H9 (cell line): ENCODE measurements around the gene TSPAN18. TPM values are rescaled to one million over a fixed set of nuclear protein-coding genes. Genes with fewer than 3 reads are reported as not detected.

Experiments used
- DNase-seq: peaks from one replicate; pipeline ENCODE4 v3.0.0-alpha.2; 2017
- H2AFZ ChIP-seq: one replicate; pipeline ENCODE4 v1.6.1; 2013; ENCODE audit warnings: mild to moderate bottlenecking, low read length, control low read depth, moderate library complexity
- H2AK5ac ChIP-seq: 2 replicates; pipeline ENCODE4 v1.6.1; 2013; ENCODE audit warnings: low read length, control low read depth, mixed read lengths; ENCODE audit not compliant: insufficient read length
- H2BK120ac ChIP-seq: one replicate; pipeline ENCODE4 v1.6.1; 2013; ENCODE audit warnings: low read depth, mild to moderate bottlenecking, low read length, control low read depth, inconsistent platforms; ENCODE audit not compliant: poor library complexity, severe bottlenecking
- H2BK12ac ChIP-seq: 2 replicates; pipeline ENCODE4 v1.6.1; 2013; ENCODE audit warnings: low read length, control low read depth, mixed read lengths, low read depth; ENCODE audit not compliant: insufficient read length
- H2BK15ac ChIP-seq: 2 replicates; pipeline ENCODE4 v1.6.1; 2013; ENCODE audit warnings: low read depth, low read length, control low read depth
- H2BK20ac ChIP-seq: one replicate; pipeline ENCODE4 v1.6.1; 2013; ENCODE audit warnings: low read depth, mild to moderate bottlenecking, low read length, control low read depth, inconsistent platforms; ENCODE audit not compliant: poor library complexity, severe bottlenecking
- H2BK5ac ChIP-seq: 2 replicates; pipeline ENCODE4 v1.6.1; 2013; ENCODE audit warnings: low read length, control low read depth, mixed read lengths; ENCODE audit not compliant: insufficient read length
- H3K14ac ChIP-seq: 2 replicates; pipeline ENCODE4 v1.6.1; 2013; ENCODE audit warnings: low read length, control low read depth; ENCODE audit not compliant: insufficient read depth
- H3K18ac ChIP-seq: 2 replicates; pipeline ENCODE4 v1.6.1; 2013; ENCODE audit warnings: low read depth, mild to moderate bottlenecking, mixed read lengths, low read length, control low read depth; ENCODE audit not compliant: insufficient read length
- H3K23ac ChIP-seq: 2 replicates; pipeline ENCODE4 v1.6.1; 2013; ENCODE audit warnings: low read length, control low read depth, mixed read lengths, low read depth; ENCODE audit not compliant: insufficient read length
- H3K23me2 ChIP-seq: 2 replicates; pipeline ENCODE4 v1.6.1; 2013; ENCODE audit warnings: low read depth, mild to moderate bottlenecking, mixed read lengths, low read length, control low read depth; ENCODE audit not compliant: insufficient read length, poor library complexity, severe bottlenecking
- H3K27ac ChIP-seq: 2 replicates; pipeline ENCODE4 v1.5.1; 2013; ENCODE audit warnings: low read length, control low read depth, mixed read lengths, low read depth; ENCODE audit not compliant: insufficient read length
- H3K27me3 ChIP-seq: 2 replicates; pipeline ENCODE4 v1.6.1; 2013; ENCODE audit warnings: low read length, control low read depth, inconsistent platforms; ENCODE audit not compliant: insufficient read depth
- H3K4ac ChIP-seq: 2 replicates; pipeline ENCODE4 v1.6.1; 2013; ENCODE audit warnings: low read depth, mild to moderate bottlenecking, control low read depth, inconsistent platforms, low read length, moderate library complexity
- H3K4me1 ChIP-seq: 2 replicates; pipeline ENCODE4 v1.6.1; 2013; ENCODE audit warnings: low read length, control low read depth, inconsistent platforms; ENCODE audit not compliant: insufficient read depth
- H3K4me2 ChIP-seq: 2 replicates; pipeline ENCODE4 v1.6.1; 2013; ENCODE audit warnings: low read length, control low read depth, mixed read lengths; ENCODE audit not compliant: insufficient read length, insufficient read depth
- H3K56ac ChIP-seq: 2 replicates; pipeline ENCODE4 v1.6.1; 2013; ENCODE audit warnings: low read depth, mild to moderate bottlenecking, mixed read lengths, low read length, control low read depth; ENCODE audit not compliant: insufficient read length
- H3K79me1 ChIP-seq: 2 replicates; pipeline ENCODE4 v1.6.1; 2013; ENCODE audit warnings: low read depth, mild to moderate bottlenecking, moderate library complexity, low read length, control low read depth, inconsistent platforms; ENCODE audit not compliant: insufficient read depth, poor library complexity, severe bottlenecking
- H3K79me2 ChIP-seq: 2 replicates; pipeline ENCODE4 v1.6.1; 2013; ENCODE audit warnings: low read length, control low read depth, inconsistent platforms; ENCODE audit not compliant: insufficient read depth
- H3K9ac ChIP-seq: 2 replicates; pipeline ENCODE4 v1.6.1; 2013; ENCODE audit warnings: low read length, control low read depth, mixed read lengths; ENCODE audit not compliant: insufficient read length; ENCODE audit errors: extremely low read depth
- H3K9me3 ChIP-seq: one replicate; pipeline ENCODE4 v1.6.1; 2013; ENCODE audit warnings: low read depth, low read length, inconsistent platforms; ENCODE audit not compliant: control insufficient read depth
- H3T11ph ChIP-seq: one replicate; pipeline ENCODE4 v1.6.1; 2013; ENCODE audit warnings: mild to moderate bottlenecking, low read length, control low read depth, inconsistent platforms
- H4K20me1 ChIP-seq: one replicate; pipeline ENCODE4 v1.6.1; 2013; ENCODE audit not compliant: control insufficient read depth, insufficient read length, insufficient read depth
- H4K5ac ChIP-seq: 2 replicates; pipeline ENCODE4 v1.6.1; 2013; ENCODE audit warnings: low read depth, mild to moderate bottlenecking, mixed read lengths, low read length, control low read depth; ENCODE audit not compliant: insufficient read length
- H4K8ac ChIP-seq: replicated peaks from 2 replicates; pipeline ENCODE4 v1.6.1; 2013; ENCODE audit warnings: low read length, control low read depth, mixed read lengths, low read depth; ENCODE audit not compliant: insufficient read length
- H4K91ac ChIP-seq: 2 replicates; pipeline ENCODE4 v1.6.1; 2013; ENCODE audit warnings: low read depth, mild to moderate bottlenecking, moderate library complexity, mixed read lengths, low read length, control low read depth; ENCODE audit not compliant: insufficient read length
- H3K27ac Mint-ChIP-seq, 3 experiments: 2 replicates in 2 of 3; 3 replicates in 1 of 3; pipeline ENCODE4 v1.8.0; 2020 to 2021; ENCODE audit warnings: mixed read lengths in 3 of 3, mild to moderate bottlenecking in 1 of 3, moderate library complexity in 1 of 3
- H3K27me3 Mint-ChIP-seq: 2 replicates; pipeline ENCODE4 v1.8.0; 2021; ENCODE audit warnings: low read depth, mild to moderate bottlenecking, moderate library complexity, mixed read lengths
- H3K36me3 Mint-ChIP-seq, 3 experiments: 2 replicates in 2 of 3; 3 replicates in 1 of 3; pipeline ENCODE4 v1.8.0; 2020 to 2021; ENCODE audit warnings: low read depth in 3 of 3, mixed read lengths in 3 of 3; ENCODE audit not compliant: insufficient read depth in 1 of 3
- H3K4me1 Mint-ChIP-seq, 2 experiments: 2 replicates each; pipeline ENCODE4 v1.8.0; 2020; ENCODE audit warnings: mixed read lengths in 2 of 2
- H3K4me3 Mint-ChIP-seq, 2 experiments: 2 replicates in 1 of 2; 3 replicates in 1 of 2; pipeline ENCODE4 v1.8.0; 2020 to 2021; ENCODE audit warnings: mild to moderate bottlenecking in 2 of 2, mixed read lengths in 2 of 2, moderate library complexity in 1 of 2
- H3K9me3 Mint-ChIP-seq, 2 experiments: 2 replicates in 1 of 2; 3 replicates in 1 of 2; pipeline ENCODE4 v1.8.0; 2020; ENCODE audit warnings: mild to moderate bottlenecking in 2 of 2, mixed read lengths in 2 of 2, moderate library complexity in 1 of 2
- CTCF ChIP-seq: fragments of 200-600 bp; sonication (generic); conservative IDR thresholded peaks from 3 replicates; pipeline ENCODE4 v1.8.0; 2021; ENCODE audit warnings: antibody characterized with exemption, mild to moderate bottlenecking
- whole genome bisulfite sequencing: extraction: QIAGEN DNeasy Blood & Tissue Kit; methylation state at CpG from one replicate; pipeline ENCODE4 v1.1.7; 2013; ENCODE audit warnings: missing lambda C conversion rate, low lambda C conversion rate, mixed read lengths; ENCODE audit not compliant: insufficient read length; ENCODE audit errors: extremely low coverage; 5-methylcytosine and 5-hydroxymethylcytosine counted together
- total RNA-seq: library from RNA; stranded (reverse); gene quantifications from 2 replicates; pipeline ENCODE4 v1.2.1, GENCODE V29; 2021

TSPAN18 gene
- total RNA-seq, 1 experiment from 2014 or later: 25.3 TPM

GRCh38 chr11:44728491-44728910 lies 1.7 kb downstream of the TSPAN18 start:
- Histone ChIP-seq H4K8ac (no peak overlapping the region), H2BK20ac (no peak overlapping the region), H2AFZ (no peak overlapping the region), H3K4me2 (peak overlapping the region; percentile 60), H2BK5ac (no peak overlapping the region), H3K18ac (no peak overlapping the region), H3K4me1 (peaks cover 6% of the 10 kb centered on the region; the same call in 1 of the 2 replicates), H4K20me1 (no peaks in the 10 kb centered on the region), H3K79me2 (no peaks in the 10 kb centered on the region), H3K14ac (no peak overlapping the region), H3K27ac (no peak overlapping the region), H2BK120ac (no peak overlapping the region), H3K4ac (no peak overlapping the region), H4K91ac (no peak overlapping the region), H2AK5ac (no peak overlapping the region), H4K5ac (no peak overlapping the region), H3K23me2 (peaks cover 18% of the 10 kb centered on the region), H3K9me3 (no peaks in the 10 kb centered on the region), H3K27me3 (peaks cover 32% of the 10 kb centered on the region), H3T11ph (no peak overlapping the region), H2BK12ac (no peak overlapping the region), H3K79me1 (no peaks in the 10 kb centered on the region), H3K56ac (no peak overlapping the region), H3K9ac (no peak overlapping the region), H3K23ac (no peak overlapping the region), H2BK15ac (no peak overlapping the region)
- Mint-ChIP-seq H3K4me3 (peak overlapping the region; percentile 74 to 88), H3K27me3 (peaks cover 76% of the 10 kb centered on the region), H3K9me3 (no peaks in the 10 kb centered on the region; a peak in 3 of 5 replicates), H3K36me3 (no peaks in the 10 kb centered on the region; a peak in 1 of 7 replicates), H3K27ac (peak overlapping the region in 1 of 3 experiments; percentile 53; a peak in 1 of 7 replicates), H3K4me1 (peaks cover 68 to 71% of the 10 kb centered on the region in 2 experiments)
- WGBS: no CpG with 5 or more reads among the region's 6 CpGs
- peak; percentile 53 for DNase-seq
- TF ChIP-seq CTCF: no peak
